CD8-positive, alpha-beta memory T cell (primary cell): Measurements from ENCODE around the gene BCL7A. TPM values are rescaled to one million over a fixed set of nuclear protein-coding genes. Genes with fewer than 3 reads are reported as not detected.

Experiments
- CTCF ChIA-PET: fragments of 350-600 bp; sonication (Branson Sonifier 250); formaldehyde crosslinking; loops from one replicate; lab custom pipeline; 2021; ENCODE audit warnings: antibody characterized with exemption; lab: Charles Lee
- POLR2A ChIA-PET: fragments of 350-600 bp; sonication (Branson Sonifier 250); formaldehyde crosslinking; loops from one replicate; lab custom pipeline; 2021; ENCODE audit warnings: antibody characterized with exemption; lab: Charles Lee
- DNase-seq, 5 donors: peaks; one replicate each; pipeline versions ENCODE4 v3.0.0 to v3.0.0-alpha.2; 2020 to 2022; ENCODE audit warnings: mixed read lengths in 1 of 5
- H3K27ac ChIP-seq: one replicate; pipeline ENCODE4 v1.7.0; 2013; ENCODE audit warnings: low read depth, mild to moderate bottlenecking, low read length, moderate library complexity
- H3K27me3 ChIP-seq: 2 replicates; pipeline ENCODE4 v1.7.0; 2013; ENCODE audit warnings: low read length, mild to moderate bottlenecking; ENCODE audit not compliant: insufficient read depth, poor library complexity, severe bottlenecking
- H3K36me3 ChIP-seq: 2 replicates; pipeline ENCODE4 v1.7.0; 2013; ENCODE audit warnings: mild to moderate bottlenecking, low read length, moderate library complexity; ENCODE audit not compliant: insufficient read depth
- H3K4me1 ChIP-seq: 2 replicates; pipeline ENCODE4 v1.7.0; 2013; ENCODE audit warnings: mild to moderate bottlenecking, low read length, moderate library complexity; ENCODE audit not compliant: insufficient read depth
- H3K4me3 ChIP-seq: 2 replicates; pipeline ENCODE4 v1.7.0; 2013; ENCODE audit warnings: mild to moderate bottlenecking, low read length
- H3K9me3 ChIP-seq: 2 replicates; pipeline ENCODE4 v1.7.0; 2013; ENCODE audit warnings: mild to moderate bottlenecking, low read length
- H3K27ac Mint-ChIP-seq, 8 donors: one replicate each; pipeline ENCODE4 v1.8.0; 2020 to 2021; ENCODE audit warnings: mixed read lengths in 8 of 8, mild to moderate bottlenecking in 6 of 8, inconsistent platforms in 3 of 8, moderate library complexity in 3 of 8
- H3K27me3 Mint-ChIP-seq, 2 donors: one replicate each; pipeline ENCODE4 v1.8.0; 2020 to 2021; ENCODE audit warnings: mixed read lengths in 2 of 2, mild to moderate bottlenecking in 1 of 2, moderate library complexity in 1 of 2
- H3K36me3 Mint-ChIP-seq, 3 donors: one replicate each; pipeline ENCODE4 v1.8.0; 2020 to 2021; ENCODE audit warnings: mixed read lengths in 3 of 3, inconsistent platforms in 1 of 3, mild to moderate bottlenecking in 1 of 3
- H3K4me1 Mint-ChIP-seq, 3 donors: one replicate each; pipeline ENCODE4 v1.8.0; 2020 to 2021; ENCODE audit warnings: mixed read lengths in 3 of 3, inconsistent platforms in 1 of 3, mild to moderate bottlenecking in 1 of 3
- H3K4me3 Mint-ChIP-seq, 7 donors: one replicate each; pipeline ENCODE4 v1.8.0; 2020 to 2021; ENCODE audit warnings: mixed read lengths in 7 of 7, mild to moderate bottlenecking in 6 of 7, moderate library complexity in 4 of 7, inconsistent platforms in 2 of 7
- H3K9me3 Mint-ChIP-seq, 5 donors: one replicate each; pipeline ENCODE4 v1.8.0; 2020 to 2022; ENCODE audit warnings: mixed read lengths in 5 of 5, mild to moderate bottlenecking in 3 of 5, moderate library complexity in 2 of 5, inconsistent platforms in 1 of 5
- polyA plus RNA-seq: library from polyadenylated mRNA; unstranded; fragments of 300-500 nt; fragmentation: Illumina TruSeq; gene quantifications from one replicate; pipeline ENCODE4 v1.2.3, GENCODE V29; 2021
- total RNA-seq, 2 experiments: library from RNA; stranded (reverse); gene quantifications; one replicate each; pipeline ENCODE4 v1.2.3, GENCODE V29; 2021

BCL7A gene
- total and polyA plus RNA-seq, 3 experiments from 2014 or later: 2.5 to 3.3 (median 3.0) TPM

GRCh38 chr12:122061253-122061652 lies 39.6 kb downstream of the BCL7A start:
- peaks cover 0 to 3% (median 0%) of the 10 kb centered on the region in 3 donors for H3K36me3 Mint-ChIP-seq
- no peaks in the 10 kb centered on the region for H3K4me1 ChIP-seq
- no peaks in the 10 kb centered on the region for H3K27me3 ChIP-seq
- H3K36me3 ChIP-seq: no peaks in the 10 kb centered on the region
- no peak overlapping the region for H3K4me3 Mint-ChIP-seq
- no peak overlapping the region for H3K27ac ChIP-seq
- CTCF ChIA-PET: no interaction called here
- no peak overlapping the region for H3K4me3 ChIP-seq
- H3K9me3 Mint-ChIP-seq: no peaks in the 10 kb centered on the region
- DNase-seq: no peak
- POLR2A ChIA-PET: no interaction called here
- H3K27ac Mint-ChIP-seq: no peak overlapping the region
- H3K9me3 ChIP-seq: no peaks in the 10 kb centered on the region
- no peaks in the 10 kb centered on the region for H3K27me3 Mint-ChIP-seq
- no peaks in the 10 kb centered on the region for H3K4me1 Mint-ChIP-seq

- peaks cover 4 to 6% (median 6%) of the 10 kb centered on the region in 3 donors for H3K4me1 Mint-ChIP-seq
Measured at GRCh38 chr12:122062832-122063693, 41.4 kb downstream of the BCL7A start.

GRCh38 chr12:122063694-122064024 lies 42.0 kb downstream of the BCL7A start:
- Histone ChIP-seq H3K27ac (peak overlapping the region; percentile 54), H3K27me3 (no peaks in the 10 kb centered on the region), H3K9me3 (no peaks in the 10 kb centered on the region), H3K36me3 (no peaks in the 10 kb centered on the region), H3K4me3 (no peak overlapping the region), H3K4me1 (peaks cover 12% of the 10 kb centered on the region)
- ChIA-PET CTCF (interaction anchor here (1.0 to 2.5 kb wide), 2 partner anchors 9 to 59 kb away, joined by 8 to 9 read pairs; no protein-coding TSS in a partner anchor), POLR2A (no interaction called here)
- no peaks in the 10 kb centered on the region for H3K9me3 Mint-ChIP-seq
- no peak for DNase-seq
- H3K27me3 Mint-ChIP-seq: no peaks in the 10 kb centered on the region
- H3K27ac Mint-ChIP-seq: no peak overlapping the region
- H3K4me1 Mint-ChIP-seq: peaks cover 10 to 12% (median 12%) of the 10 kb centered on the region in 3 donors
- peaks cover 0 to 3% (median 0%) of the 10 kb centered on the region in 3 donors for H3K36me3 Mint-ChIP-seq
- H3K4me3 Mint-ChIP-seq: no peak overlapping the region

More at GRCh38 chr12:122062832-122063693, 41.4 kb downstream of the BCL7A start:
- no peak for DNase-seq
- Histone ChIP-seq H3K4me3 (no peak overlapping the region), H3K27ac (peak overlapping the region; percentile 54), H3K9me3 (no peaks in the 10 kb centered on the region), H3K27me3 (no peaks in the 10 kb centered on the region), H3K36me3 (no peaks in the 10 kb centered on the region), H3K4me1 (peaks cover 6% of the 10 kb centered on the region)
- Mint-ChIP-seq H3K27ac (peak overlapping the region in 2 of 8 donors; percentile 27 to 90), H3K27me3 (no peaks in the 10 kb centered on the region), H3K4me3 (no peak overlapping the region), H3K9me3 (no peaks in the 10 kb centered on the region), H3K36me3 (peaks cover 0 to 3% (median 0%) of the 10 kb centered on the region in 3 donors)
- ChIA-PET CTCF (interaction anchor here (1.0 to 2.5 kb wide), 2 partner anchors 9 to 60 kb away, joined by 8 to 9 read pairs; no protein-coding TSS in a partner anchor), POLR2A (no interaction called here)

- H3K27ac ChIP-seq: peak overlapping the region; percentile 79
- H3K9me3 ChIP-seq: no peaks in the 10 kb centered on the region
- H3K4me3 ChIP-seq: no peak overlapping the region
- H3K36me3 ChIP-seq: no peaks in the 10 kb centered on the region
- no peak overlapping the region for H3K27ac Mint-ChIP-seq
- H3K36me3 Mint-ChIP-seq: no peaks in the 10 kb centered on the region
- H3K4me1 ChIP-seq: peaks cover 13% of the 10 kb centered on the region
- no peaks in the 10 kb centered on the region for H3K27me3 Mint-ChIP-seq
- ChIA-PET CTCF (interaction anchor here (2.5 kb wide), 1 partner anchor 59 kb away, joined by 9 read pairs; no protein-coding TSS in a partner anchor), POLR2A (no interaction called here)
- peak overlapping the region in 1 of 7 donors; percentile 40 for H3K4me3 Mint-ChIP-seq
- H3K9me3 Mint-ChIP-seq: no peaks in the 10 kb centered on the region
- no peaks in the 10 kb centered on the region for H3K27me3 ChIP-seq
- H3K4me1 Mint-ChIP-seq: peaks cover 10 to 12% (median 12%) of the 10 kb centered on the region in 3 donors
- no peak for DNase-seq
Measured at GRCh38 chr12:122064025-122064777, 42.5 kb downstream of the BCL7A start.

- ChIA-PET POLR2A (no interaction called here), CTCF (interaction anchor here (2.5 to 5.3 kb wide), 2 partner anchors 10 to 58 kb away, joined by 9 to 18 read pairs; no protein-coding TSS in a partner anchor)
- no peaks in the 10 kb centered on the region for H3K36me3 ChIP-seq
- no peaks in the 10 kb centered on the region for H3K36me3 Mint-ChIP-seq
- H3K27ac Mint-ChIP-seq: peak overlapping the region in 1 of 8 donors; percentile 29
- peak overlapping the region; percentile 79 for H3K27ac ChIP-seq
- H3K4me3 ChIP-seq: no peak overlapping the region
- H3K27me3 ChIP-seq: no peaks in the 10 kb centered on the region
- no peak for DNase-seq
- H3K27me3 Mint-ChIP-seq: no peaks in the 10 kb centered on the region
- peaks cover 10 to 12% (median 12%) of the 10 kb centered on the region in 3 donors for H3K4me1 Mint-ChIP-seq
- no peak overlapping the region for H3K4me3 Mint-ChIP-seq
- H3K4me1 ChIP-seq: peaks cover 13% of the 10 kb centered on the region
- no peaks in the 10 kb centered on the region for H3K9me3 Mint-ChIP-seq
- no peaks in the 10 kb centered on the region for H3K9me3 ChIP-seq
Measured at GRCh38 chr12:122064780-122065588, 43.3 kb downstream of the BCL7A start.

GRCh38 chr12:122067548-122067947 lies 45.9 kb downstream of the BCL7A start:
- Histone ChIP-seq H3K27me3 (no peaks in the 10 kb centered on the region), H3K9me3 (no peaks in the 10 kb centered on the region), H3K4me3 (peak overlapping the region; percentile 44), H3K36me3 (no peaks in the 10 kb centered on the region), H3K27ac (no peak overlapping the region), H3K4me1 (peaks cover 13% of the 10 kb centered on the region)
- DNase-seq: no peak
- Mint-ChIP-seq H3K4me3 (peak overlapping the region in 6 of 7 donors; percentile 52 to 77 (median 63)), H3K9me3 (no peaks in the 10 kb centered on the region), H3K27ac (peak overlapping the region; percentile 31 to 98 (median 80)), H3K36me3 (no peaks in the 10 kb centered on the region), H3K27me3 (no peaks in the 10 kb centered on the region), H3K4me1 (peaks cover 10 to 12% (median 12%) of the 10 kb centered on the region in 3 donors)
- CTCF ChIA-PET: interaction anchor here (1.3 to 5.3 kb wide), 4 partner anchors 13 to 56 kb away, joined by 3 to 18 read pairs (median 14); no protein-coding TSS in a partner anchor
- POLR2A ChIA-PET: interaction anchor here (0.6 to 2.5 kb wide), 4 partner anchors 11 to 484 kb away, joined by 4 to 9 read pairs (median 5); partner anchors contain the start of gene MLXIP

GRCh38 chr12:122067966-122068365 lies 46.3 kb downstream of the BCL7A start:
- ChIA-PET CTCF (interaction anchor here (1.3 to 5.3 kb wide), 6 partner anchors 13 to 58 kb away, joined by 3 to 18 read pairs (median 8); no protein-coding TSS in a partner anchor), POLR2A (interaction anchor here (0.6 to 2.5 kb wide), 2 partner anchors 10 to 264 kb away, joined by 4 to 9 read pairs; partner anchors contain the start of gene MLXIP)
- Mint-ChIP-seq H3K27ac (peak overlapping the region; percentile 31 to 98 (median 80)), H3K4me1 (peaks cover 10 to 12% (median 12%) of the 10 kb centered on the region in 3 donors), H3K9me3 (no peaks in the 10 kb centered on the region), H3K4me3 (peak overlapping the region; percentile 8 to 77 (median 63)), H3K36me3 (no peaks in the 10 kb centered on the region), H3K27me3 (no peaks in the 10 kb centered on the region)
- DNase-seq: peak in 3 of 5 donors; percentile 9 to 59 (median 42)
- Histone ChIP-seq H3K36me3 (no peaks in the 10 kb centered on the region), H3K27me3 (no peaks in the 10 kb centered on the region), H3K4me3 (peak overlapping the region; percentile 44), H3K27ac (no peak overlapping the region), H3K9me3 (no peaks in the 10 kb centered on the region), H3K4me1 (peaks cover 13% of the 10 kb centered on the region)
